Stimulated activated CD8-positive, alpha-beta memory T cell treated with anti-CD3 and anti-CD28 coated beads, Interleukin-12 subunit alpha, Interleukin-12 subunit beta, amount 100 ng/mL, for 24 hours (primary cell): Measurements from ENCODE around the gene PARD3B.

Source experiments
- DNase-seq: peaks from one replicate; pipeline ENCODE4 v3.0.0-alpha.2; 2020; ENCODE audit errors: extremely low read depth

PARD3B gene

GRCh38 chr2:204544961-204545860, at the start of gene PARD3B:
TSS of gene PARD3B (plus strand) at chr2:204545475. CDS start at chr2:204546000, 525 bp downstream.
- DNase-seq = no peak

GRCh38 chr2:204496779-204497178, 48.5 kb upstream of the PARD3B start:
- DNase-seq = no peak

GRCh38 chr2:204497855-204498254, 47.4 kb upstream of the PARD3B start:
- DNase-seq = no peak

- DNase-seq = no peak
These were observed 47.0 kb upstream of the PARD3B start for GRCh38 chr2:204498291-204498690.

GRCh38 chr2:204503869-204504268, 41.4 kb upstream of the PARD3B start:
- DNase-seq = no peak

GRCh38 chr2:204504594-204504993, 40.7 kb upstream of the PARD3B start:
- no peak for DNase-seq

- no peak for DNase-seq
These were observed 39.8 kb upstream of the PARD3B start for GRCh38 chr2:204505488-204505887.

GRCh38 chr2:204505946-204506345, 39.3 kb upstream of the PARD3B start:
- DNase-seq = no peak

GRCh38 chr2:204507636-204508035, 37.6 kb upstream of the PARD3B start:
- DNase-seq = no peak

GRCh38 chr2:204510709-204511420, 34.4 kb upstream of the PARD3B start:
- DNase-seq = no peak

GRCh38 chr2:204514439-204514838, 30.8 kb upstream of the PARD3B start:
- DNase-seq = no peak

GRCh38 chr2:204515416-204515815, 29.9 kb upstream of the PARD3B start:
- no peak for DNase-seq

- DNase-seq = no peak
These were observed 28.1 kb upstream of the PARD3B start for GRCh38 chr2:204517154-204517553.

- no peak for DNase-seq
These were observed 15.3 kb upstream of the PARD3B start for GRCh38 chr2:204529795-204530463.

GRCh38 chr2:204530464-204530805, 14.8 kb upstream of the PARD3B start:
- DNase-seq = no peak

- DNase-seq = no peak
These were observed 11.5 kb upstream of the PARD3B start for GRCh38 chr2:204533629-204534370.

- DNase-seq = no peak
These were observed 9.9 kb upstream of the PARD3B start for GRCh38 chr2:204535356-204535755.

GRCh38 chr2:204535764-204536163, 9.5 kb upstream of the PARD3B start:
- no peak for DNase-seq

GRCh38 chr2:204538182-204539018, 6.9 kb upstream of the PARD3B start:
- no peak for DNase-seq

GRCh38 chr2:204539019-204539385, 6.3 kb upstream of the PARD3B start:
- DNase-seq = no peak

GRCh38 chr2:204541637-204542036, 3.6 kb upstream of the PARD3B start:
- DNase-seq = no peak
